Astrocyte of the spinal cord (primary cell): ENCODE measurements around the gene RAB30.

Source experiments
- DNase-seq: peaks from one replicate; pipeline ENCODE4 v3.0.0; 2011; ENCODE audit warnings: low read depth, low spot score
- H3K4me3 ChIP-seq: 2 replicates; pipeline ENCODE4 v1.5.1; 2011; ENCODE audit warnings: low read depth, mild to moderate bottlenecking, low read length, moderate library complexity
- in situ Hi-C: cut with HindIII; loops from 2 replicates; pipeline ENCODE4 v1.10.0; 2017; ENCODE audit warnings: low sequenced_read_pairs
- TF ChIP-seq, protein P1 (sequence below): IDR thresholded peaks from 2 replicates; pipeline ENCODE4 v1.5.1; 2012; ENCODE audit warnings: low read depth, mild to moderate bottlenecking, low read length, inconsistent platforms

The RAB30 gene

GRCh38 chr11:83056204-83056603 is 15.5 kb downstream of the RAB30 start:
- DNase-seq = no peak
- in situ Hi-C loops = no loop called here
- TF ChIP-seq, protein P1, sequence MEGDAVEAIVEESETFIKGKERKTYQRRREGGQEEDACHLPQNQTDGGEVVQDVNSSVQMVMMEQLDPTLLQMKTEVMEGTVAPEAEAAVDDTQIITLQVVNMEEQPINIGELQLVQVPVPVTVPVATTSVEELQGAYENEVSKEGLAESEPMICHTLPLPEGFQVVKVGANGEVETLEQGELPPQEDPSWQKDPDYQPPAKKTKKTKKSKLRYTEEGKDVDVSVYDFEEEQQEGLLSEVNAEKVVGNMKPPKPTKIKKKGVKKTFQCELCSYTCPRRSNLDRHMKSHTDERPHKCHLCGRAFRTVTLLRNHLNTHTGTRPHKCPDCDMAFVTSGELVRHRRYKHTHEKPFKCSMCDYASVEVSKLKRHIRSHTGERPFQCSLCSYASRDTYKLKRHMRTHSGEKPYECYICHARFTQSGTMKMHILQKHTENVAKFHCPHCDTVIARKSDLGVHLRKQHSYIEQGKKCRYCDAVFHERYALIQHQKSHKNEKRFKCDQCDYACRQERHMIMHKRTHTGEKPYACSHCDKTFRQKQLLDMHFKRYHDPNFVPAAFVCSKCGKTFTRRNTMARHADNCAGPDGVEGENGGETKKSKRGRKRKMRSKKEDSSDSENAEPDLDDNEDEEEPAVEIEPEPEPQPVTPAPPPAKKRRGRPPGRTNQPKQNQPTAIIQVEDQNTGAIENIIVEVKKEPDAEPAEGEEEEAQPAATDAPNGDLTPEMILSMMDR = no peak
- H3K4me3 ChIP-seq = no peak overlapping the region

GRCh38 chr11:83054904-83055380 is 16.8 kb downstream of the RAB30 start:
- in situ Hi-C loops = no loop called here
- H3K4me3 ChIP-seq = no peak overlapping the region
- DNase-seq = no peak
- TF ChIP-seq, protein P1 = no peak

DNA sequence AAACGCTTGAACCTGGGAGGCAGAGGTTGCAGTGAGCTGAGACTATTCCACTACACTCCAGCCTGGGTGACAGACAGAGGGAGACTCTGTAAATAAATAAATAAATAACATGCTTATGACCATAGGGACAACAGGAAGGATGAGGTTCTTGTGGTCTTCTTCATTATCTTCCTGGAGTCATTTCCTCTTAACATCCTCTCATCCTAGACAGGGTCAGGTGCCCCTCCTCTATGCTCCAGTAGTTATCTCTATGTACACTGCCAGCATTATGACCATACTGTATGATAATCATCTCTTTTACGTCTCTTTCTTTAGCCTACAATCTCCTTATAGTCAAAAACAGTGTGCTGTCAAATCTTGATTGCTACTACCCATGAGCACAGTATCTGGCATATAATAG is 17.7 kb downstream of the RAB30 start:
- DNase-seq = no peak
- in situ Hi-C loops = no loop called here
- TF ChIP-seq, protein P1 = no peak
- H3K4me3 ChIP-seq = no peak overlapping the region

- no peak overlapping the region for H3K4me3 ChIP-seq
- in situ Hi-C loops = no loop called here
- DNase-seq = peak; percentile 95
- TF ChIP-seq, protein P1 = no peak
These were observed 19.7 kb downstream of the RAB30 start for GRCh38 chr11:83051760-83052671.

GRCh38 chr11:83047515-83048225 is 24.0 kb downstream of the RAB30 start:
- H3K4me3 ChIP-seq = no peak overlapping the region
- TF ChIP-seq, protein P1 = no peak
- peak; percentile 43 for DNase-seq
- in situ Hi-C loops = no loop called here

DNA sequence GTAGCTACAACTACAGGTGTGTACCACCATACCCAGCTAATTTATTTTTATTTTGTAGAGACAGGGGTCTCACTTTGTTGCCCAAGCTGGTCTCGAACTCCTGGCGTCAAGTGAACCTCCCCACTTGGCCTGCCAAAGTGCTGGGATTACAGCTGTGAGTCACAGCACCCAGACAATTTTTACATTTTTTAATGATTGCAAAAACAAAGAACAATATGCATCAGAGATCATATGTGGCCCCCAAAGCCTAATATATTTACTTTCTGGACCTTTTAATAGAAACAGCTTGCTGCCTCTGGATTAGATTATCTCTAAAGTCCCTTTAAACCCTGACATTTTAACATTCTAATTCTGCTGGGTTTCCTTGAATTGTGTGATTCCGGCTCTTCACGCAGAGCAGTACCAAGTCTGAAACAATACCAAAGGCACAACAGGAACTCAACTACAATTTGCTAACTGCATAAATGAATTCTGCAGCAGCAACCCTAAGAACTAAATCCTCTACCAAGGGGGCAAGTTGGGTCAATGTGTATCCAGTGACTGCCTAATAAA is 25.0 kb downstream of the RAB30 start:
- DNase-seq = peak; percentile 19
- in situ Hi-C loops = no loop called here
- TF ChIP-seq, protein P1 = no peak

More for the DNA sequence above, 25.0 kb downstream of the RAB30 start:
- no peak overlapping the region for H3K4me3 ChIP-seq
